Measurements from ENCODE around the gene RNF212.

Gene RNF212

DNA sequence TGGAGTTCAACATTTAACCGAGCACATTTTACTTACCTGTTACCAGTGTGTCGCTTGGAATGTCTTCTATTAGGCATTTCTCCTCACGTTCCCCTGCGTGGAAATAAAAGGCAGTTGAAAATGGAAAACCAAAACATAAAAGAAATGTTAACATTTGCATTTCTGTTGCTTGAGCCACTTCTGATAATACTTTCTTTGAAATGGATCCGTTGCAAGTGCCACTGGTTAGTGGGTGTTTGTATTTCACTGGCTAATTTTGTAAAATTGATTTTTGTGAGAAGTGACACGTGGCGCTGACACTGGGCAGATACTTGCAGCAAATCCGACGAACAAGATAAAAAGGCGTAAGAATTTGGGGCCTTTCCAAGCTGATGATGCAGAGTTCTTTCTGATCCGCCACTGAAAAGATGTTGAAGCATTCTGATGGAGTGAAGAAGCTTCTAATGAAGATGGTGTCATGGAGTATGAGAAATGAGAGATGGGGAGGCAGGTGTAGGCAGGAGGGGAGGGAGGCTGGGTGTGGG is 40.3 kb upstream of the RNF212 start:
- no peak for TF ChIP-seq CTCF (IDR thresholded peaks at IDR 0.05; ENCODE audit: low read depth, low read length)
- DNase-seq (ENCODE audit: low read depth, low spot score) = no peak
- in situ Hi-C loops (cut with HindIII; ENCODE audit: low sequenced_read_pairs) = no loop called here
- H3K4me3 ChIP-seq (ENCODE audit: low read depth, low read length) = no peak overlapping the region

- DNase-seq (ENCODE audit: low read depth, low spot score) = no peak
- TF ChIP-seq CTCF (IDR thresholded peaks at IDR 0.05; ENCODE audit: low read depth, low read length) = no peak
- in situ Hi-C loops (cut with HindIII; ENCODE audit: low sequenced_read_pairs) = no loop called here
- no peak overlapping the region for H3K4me3 ChIP-seq (ENCODE audit: low read depth, low read length)
Observed at GRCh38 chr4:1152290-1152689, 38.9 kb upstream of the RNF212 start.

DNA sequence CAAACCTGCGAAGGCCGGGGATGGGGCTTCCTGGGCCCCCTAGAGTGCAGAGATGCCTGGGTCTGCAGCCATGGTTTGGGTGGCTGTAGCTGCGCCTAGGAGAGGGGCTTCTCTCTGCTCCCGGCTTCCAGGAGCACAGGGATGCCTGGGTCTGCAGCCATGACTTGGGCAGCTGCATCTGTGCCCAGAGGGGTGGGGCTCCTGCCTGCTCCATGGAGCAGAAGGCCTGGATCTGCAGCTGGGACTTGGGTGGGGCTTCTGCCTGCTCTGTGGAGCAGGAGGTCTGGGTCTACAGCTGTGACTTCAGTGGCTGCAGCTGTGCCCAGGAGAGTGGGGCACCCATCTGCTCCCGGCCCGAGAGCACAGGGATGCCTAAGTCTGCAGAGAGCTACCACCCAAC is 38.2 kb upstream of the RNF212 start:
- in situ Hi-C loops (cut with HindIII; ENCODE audit: low sequenced_read_pairs) = no loop called here
- H3K4me3 ChIP-seq (ENCODE audit: low read depth, low read length) = no peak overlapping the region
- no peak for TF ChIP-seq CTCF (IDR thresholded peaks at IDR 0.05; ENCODE audit: low read depth, low read length)
- DNase-seq (ENCODE audit: low read depth, low spot score) = no peak

DNA sequence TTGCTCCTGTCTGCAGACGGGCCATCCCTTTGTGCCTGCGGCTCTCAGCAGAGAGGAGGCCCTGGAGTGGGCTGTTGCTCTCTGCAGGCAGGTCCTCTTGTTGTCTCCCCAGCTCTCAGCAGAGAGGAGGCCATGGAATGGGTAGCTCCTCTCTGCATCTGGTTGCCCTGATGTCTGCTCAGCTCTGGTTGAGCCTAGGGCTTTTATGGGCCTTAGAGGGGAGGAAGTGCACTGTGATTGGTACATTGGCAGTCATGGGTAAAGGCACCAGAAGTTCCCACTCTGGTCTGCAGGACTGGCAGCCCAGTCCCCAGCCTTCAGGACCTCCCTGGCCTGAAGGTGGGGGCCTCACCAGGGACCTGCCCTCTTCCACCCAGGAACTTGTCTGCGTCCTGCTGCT is 37.5 kb upstream of the RNF212 start:
- in situ Hi-C loops (cut with HindIII; ENCODE audit: low sequenced_read_pairs) = no loop called here
- DNase-seq (ENCODE audit: low read depth, low spot score) = no peak
- no peak overlapping the region for H3K4me3 ChIP-seq (ENCODE audit: low read depth, low read length)
- TF ChIP-seq CTCF (IDR thresholded peaks at IDR 0.05; ENCODE audit: low read depth, low read length) = no peak

GRCh38 chr4:1139860-1140259 is 26.5 kb upstream of the RNF212 start:
- TF ChIP-seq CTCF (IDR thresholded peaks at IDR 0.05; ENCODE audit: low read depth, low read length) = no peak
- H3K4me3 ChIP-seq (ENCODE audit: low read depth, low read length) = no peak overlapping the region
- in situ Hi-C loops (cut with HindIII; ENCODE audit: low sequenced_read_pairs) = no loop called here
- no peak for DNase-seq (ENCODE audit: low read depth, low spot score)

GRCh38 chr4:1137850-1138249 is 24.5 kb upstream of the RNF212 start:
- TF ChIP-seq CTCF (IDR thresholded peaks at IDR 0.05; ENCODE audit: low read depth, low read length) = no peak
- no peak for DNase-seq (ENCODE audit: low read depth, low spot score)
- in situ Hi-C loops (cut with HindIII; ENCODE audit: low sequenced_read_pairs) = no loop called here
- no peak overlapping the region for H3K4me3 ChIP-seq (ENCODE audit: low read depth, low read length)
